ENCODE measurements around the gene PHACTR4. TPM values are rescaled to one million over a fixed set of nuclear protein-coding genes. Genes with fewer than 3 reads are reported as not detected.

Gene PHACTR4
- total RNA-seq, 6 experiments from 2014 or later, result 16.1 to 25.8 (median 23.3) TPM

- Histone ChIP-seq H3K36me3 (no peaks in the 10 kb centered on the region), H3K27me3 (no peaks in the 10 kb centered on the region), H3K9me3 (no peaks in the 10 kb centered on the region), H3K27ac (no peak overlapping the region), H3K4me1 (no peaks in the 10 kb centered on the region), H3K4me3 (no peak overlapping the region)
- 67% methylated on average over 1 of the region's 1 CpG for WGBS (ENCODE audit: insufficient coverage, low coverage, low lambda C conversion rate, missing lambda C conversion rate)
- intact Hi-C loops (cut with DNase I), result no loop called here
- no peak for DNase-seq
- no peak for ATAC-seq
- TF ChIP-seq POLR2A (IDR thresholded peaks at IDR 0.05), result no peak
- TF ChIP-seq, protein P1, sequence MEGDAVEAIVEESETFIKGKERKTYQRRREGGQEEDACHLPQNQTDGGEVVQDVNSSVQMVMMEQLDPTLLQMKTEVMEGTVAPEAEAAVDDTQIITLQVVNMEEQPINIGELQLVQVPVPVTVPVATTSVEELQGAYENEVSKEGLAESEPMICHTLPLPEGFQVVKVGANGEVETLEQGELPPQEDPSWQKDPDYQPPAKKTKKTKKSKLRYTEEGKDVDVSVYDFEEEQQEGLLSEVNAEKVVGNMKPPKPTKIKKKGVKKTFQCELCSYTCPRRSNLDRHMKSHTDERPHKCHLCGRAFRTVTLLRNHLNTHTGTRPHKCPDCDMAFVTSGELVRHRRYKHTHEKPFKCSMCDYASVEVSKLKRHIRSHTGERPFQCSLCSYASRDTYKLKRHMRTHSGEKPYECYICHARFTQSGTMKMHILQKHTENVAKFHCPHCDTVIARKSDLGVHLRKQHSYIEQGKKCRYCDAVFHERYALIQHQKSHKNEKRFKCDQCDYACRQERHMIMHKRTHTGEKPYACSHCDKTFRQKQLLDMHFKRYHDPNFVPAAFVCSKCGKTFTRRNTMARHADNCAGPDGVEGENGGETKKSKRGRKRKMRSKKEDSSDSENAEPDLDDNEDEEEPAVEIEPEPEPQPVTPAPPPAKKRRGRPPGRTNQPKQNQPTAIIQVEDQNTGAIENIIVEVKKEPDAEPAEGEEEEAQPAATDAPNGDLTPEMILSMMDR (IDR thresholded peaks at IDR 0.05), result no peak
Observed at GRCh38 chr1:28428012-28428411, 58.5 kb downstream of the PHACTR4 start.

DNA sequence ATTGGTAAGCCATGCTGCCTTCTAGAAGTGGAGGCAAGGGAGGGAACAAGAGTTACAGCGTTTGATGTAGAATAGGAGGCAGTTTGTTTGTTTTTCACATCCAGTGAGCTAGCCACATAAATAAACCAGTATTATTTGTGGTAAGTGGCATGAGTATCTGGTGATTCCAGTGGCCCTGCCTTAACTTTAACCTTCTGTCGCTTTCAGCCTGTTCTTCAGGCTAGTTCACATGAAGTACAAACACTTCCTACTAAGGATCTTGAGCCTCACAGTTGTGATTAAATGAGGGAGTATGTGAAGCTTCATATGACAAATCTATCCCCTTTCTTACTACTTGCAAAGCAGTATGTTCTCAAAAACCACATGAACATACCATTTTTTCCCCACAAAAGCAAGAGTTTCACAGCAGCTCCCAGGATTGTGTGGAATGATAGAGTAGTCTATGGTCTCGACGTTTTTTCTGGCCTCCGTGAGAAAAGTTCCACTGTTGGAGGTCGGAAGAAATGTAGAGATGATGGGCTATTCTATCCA lies 59.5 kb downstream of the PHACTR4 start:
- WGBS (ENCODE audit: insufficient coverage, low coverage, low lambda C conversion rate, missing lambda C conversion rate), result 91% methylated on average over 6 of the region's 6 CpGs
- Histone ChIP-seq H3K27ac (no peak overlapping the region), H3K36me3 (no peaks in the 10 kb centered on the region), H3K27me3 (no peaks in the 10 kb centered on the region), H3K4me3 (no peak overlapping the region), H3K4me1 (no peaks in the 10 kb centered on the region), H3K9me3 (no peaks in the 10 kb centered on the region)
- ATAC-seq, result no peak
- intact Hi-C loops (cut with DNase I), result no loop called here
- DNase-seq, result no peak
- TF ChIP-seq, protein P1 (IDR thresholded peaks at IDR 0.05), result no peak
- TF ChIP-seq POLR2A (IDR thresholded peaks at IDR 0.05), result no peak

DNA sequence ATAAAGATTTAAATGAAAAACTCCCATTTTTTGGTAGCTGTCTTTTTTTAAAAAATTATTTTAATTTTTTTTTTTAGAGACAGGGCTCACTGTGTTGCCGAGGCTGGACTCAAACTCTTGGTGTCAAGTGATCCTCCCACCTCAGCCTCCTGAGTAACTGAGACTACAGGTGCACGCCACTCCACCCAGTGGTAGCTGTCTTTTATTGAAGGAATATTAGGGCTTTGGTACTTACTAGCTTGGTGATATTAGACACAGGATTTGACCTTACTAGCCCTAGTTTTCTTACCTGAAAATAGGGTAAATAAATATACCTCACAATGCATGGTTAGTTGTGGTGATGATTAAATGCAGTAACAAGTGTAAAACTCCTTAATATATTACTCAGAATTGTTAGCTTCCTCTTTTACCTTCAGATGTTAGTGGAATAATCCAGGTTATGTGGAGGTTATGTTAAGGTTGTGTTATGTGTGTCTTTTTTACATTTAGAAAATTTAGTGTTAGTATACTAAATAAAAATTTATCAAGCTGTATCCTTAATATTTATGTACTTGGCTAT lies 66.8 kb downstream of the PHACTR4 start:
- H3K4me1 ChIP-seq, result peaks cover 0 to 18% (median 5%) of the 10 kb centered on the region in 4 donors
- intact Hi-C loops (cut with DNase I), result no loop called here
- no peaks in the 10 kb centered on the region for H3K36me3 ChIP-seq
- TF ChIP-seq, protein P1 (IDR thresholded peaks at IDR 0.05), result no peak
- no peak for TF ChIP-seq POLR2A (IDR thresholded peaks at IDR 0.05)
- WGBS (ENCODE audit: insufficient coverage, low coverage, low lambda C conversion rate, missing lambda C conversion rate), result 80% methylated on average over 2 of the region's 2 CpGs
- peak overlapping the region in 1 of 3 donors; percentile 3 for H3K27ac ChIP-seq
- no peaks in the 10 kb centered on the region for H3K9me3 ChIP-seq
- DNase-seq (no peak), ATAC-seq (no peak)
- no peak overlapping the region for H3K4me3 ChIP-seq
- H3K27me3 ChIP-seq, result no peaks in the 10 kb centered on the region

DNA sequence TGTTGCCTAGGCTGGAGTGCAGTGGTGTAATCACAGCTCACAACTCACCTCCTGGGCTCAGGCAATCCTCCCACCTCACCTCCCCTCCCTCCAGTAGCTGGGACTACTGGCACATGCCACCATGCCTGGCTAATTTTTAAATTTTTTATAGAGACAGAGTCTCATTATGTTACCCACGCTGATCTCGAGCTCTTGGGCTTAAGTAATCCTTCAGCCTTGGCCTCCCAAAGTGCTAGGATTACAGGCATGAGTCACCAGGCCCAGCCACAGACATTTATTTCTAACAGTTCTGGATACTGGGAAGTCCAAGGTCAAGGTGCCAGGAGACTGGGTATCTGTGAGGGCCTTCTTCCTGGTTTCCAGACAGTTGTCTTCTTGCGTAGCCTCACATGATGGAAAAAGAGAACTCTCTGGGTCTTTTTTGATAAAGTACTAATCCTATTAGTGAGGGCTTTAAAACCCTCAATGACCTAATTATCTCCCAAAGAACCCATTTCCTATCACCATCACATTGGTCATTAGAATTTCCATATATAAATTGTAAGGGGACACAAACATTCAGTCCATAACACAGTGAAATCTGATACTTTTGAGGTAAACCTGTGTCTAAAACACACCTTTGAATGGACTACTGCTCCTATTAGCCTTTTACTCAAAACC lies 67.9 kb downstream of the PHACTR4 start:
- H3K9me3 ChIP-seq, result no peaks in the 10 kb centered on the region
- ATAC-seq (peak; percentile 16 to 52 (median 27)), DNase-seq (no peak)
- peak overlapping the region; percentile 24 to 59 (median 58) for H3K27ac ChIP-seq
- H3K4me3 ChIP-seq, result no peak overlapping the region
- 61% methylated on average over 3 of the region's 3 CpGs for WGBS (ENCODE audit: insufficient coverage, low coverage, low lambda C conversion rate, missing lambda C conversion rate)
- TF ChIP-seq POLR2A (IDR thresholded peaks at IDR 0.05), result no peak
- TF ChIP-seq, protein P1 (IDR thresholded peaks at IDR 0.05), result no peak
- H3K36me3 ChIP-seq, result no peaks in the 10 kb centered on the region
- H3K4me1 ChIP-seq, result peaks cover 0 to 18% (median 5%) of the 10 kb centered on the region in 4 donors
- H3K27me3 ChIP-seq, result no peaks in the 10 kb centered on the region
- intact Hi-C loops (cut with DNase I), result no loop called here
